Stimulated activated CD8-positive, alpha-beta memory T cell treated with anti-CD3 and anti-CD28 coated beads, Interleukin-7, amount 100 ng/mL, for 1 hour (primary cell): ENCODE measurements around the gene BZW2.

Experiments
- DNase-seq, 2 donors: peaks; one replicate each; pipeline ENCODE4 v3.0.0-alpha.2; 2020; ENCODE audit warnings: low read depth in 2 of 2

The BZW2 gene

DNA sequence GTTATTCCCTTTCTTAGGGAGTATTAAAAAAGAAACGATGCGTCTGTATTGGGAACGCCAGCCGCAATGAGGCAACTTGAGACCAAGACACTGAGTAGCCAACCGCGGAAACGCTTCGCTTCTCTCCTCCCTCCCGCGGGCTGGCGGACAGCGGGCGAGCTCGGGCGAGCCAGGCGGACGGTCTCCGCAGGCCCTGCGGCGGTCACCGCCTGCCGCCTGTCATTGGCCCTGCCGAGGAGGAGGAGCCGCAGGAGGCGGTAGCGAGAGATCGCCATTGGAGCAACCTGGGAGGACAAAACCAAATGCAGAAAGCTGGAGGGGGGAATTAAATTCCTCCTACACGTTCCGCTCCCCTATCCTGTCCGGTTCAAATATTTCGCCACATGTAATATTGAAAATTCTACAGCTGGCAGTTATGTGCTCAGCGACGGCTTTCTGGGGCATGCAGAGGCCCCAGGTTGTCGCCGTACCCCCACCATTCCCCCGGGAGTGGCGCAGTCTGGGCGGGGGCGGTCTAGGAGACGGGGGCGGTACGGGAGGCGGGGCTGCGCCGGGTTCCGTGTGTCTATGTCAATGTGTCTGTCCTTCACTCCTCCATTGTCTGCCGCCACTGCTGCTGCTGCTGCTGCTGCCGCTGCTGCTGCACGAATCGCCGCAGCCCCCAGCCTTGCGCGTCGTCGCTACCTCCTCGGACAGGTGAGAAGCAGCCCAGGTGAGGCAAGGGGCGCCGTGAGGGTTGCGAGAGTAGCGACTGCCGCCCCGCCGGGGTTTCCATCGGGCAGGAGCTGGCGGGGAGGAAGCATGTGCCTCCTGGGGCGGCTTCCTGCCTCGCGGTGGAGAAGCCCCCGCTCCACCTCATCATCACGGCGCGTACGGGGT is at the start of gene BZW2, which contains the start of gene ANKMY2:
Gene BZW2, plus strand, starts transcription at position 589 of the 879 bp plus-strand sequence. CDS start 19,263 bp downstream, outside the sequence.
Gene ANKMY2, minus strand, starts transcription at position 162 of the 879 bp plus-strand sequence. CDS start 181 bp downstream, outside the sequence.
- DNase-seq, result peak; percentile 84 to 85

DNA sequence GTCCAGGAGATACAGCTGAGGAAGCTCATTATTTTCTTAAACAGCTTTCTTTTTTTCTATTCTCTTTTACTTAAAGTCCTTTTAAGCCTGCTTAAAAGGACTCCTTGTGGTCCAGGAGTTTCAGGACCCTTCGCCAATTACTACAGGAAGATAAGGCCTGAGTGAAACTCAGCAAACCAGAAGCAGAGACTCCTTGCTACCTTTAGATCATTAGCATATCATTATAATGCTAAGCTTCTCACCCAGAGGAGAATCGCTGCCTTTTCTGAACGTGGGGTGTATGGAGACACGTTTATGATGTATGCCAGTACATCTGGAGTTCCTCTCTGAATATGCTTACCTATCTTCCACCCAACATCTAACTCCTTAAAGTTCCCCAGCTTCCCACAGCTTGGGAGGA is 48.0 kb upstream of the BZW2 start:
- no peak for DNase-seq

- DNase-seq, result no peak
Measured at GRCh38 chr7:16599860-16600259, 46.1 kb upstream of the BZW2 start.

- no peak for DNase-seq
Measured at GRCh38 chr7:16603633-16604032, 42.3 kb upstream of the BZW2 start.

- DNase-seq, result no peak
Measured at GRCh38 chr7:16604054-16604453, 41.9 kb upstream of the BZW2 start.

GRCh38 chr7:16606704-16607103 is 39.3 kb upstream of the BZW2 start:
- DNase-seq, result no peak

- DNase-seq, result no peak
Measured at GRCh38 chr7:16609842-16610450, 36.0 kb upstream of the BZW2 start.

GRCh38 chr7:16611711-16612110 is 34.3 kb upstream of the BZW2 start:
- no peak for DNase-seq

GRCh38 chr7:16615228-16615627 is 30.8 kb upstream of the BZW2 start:
- no peak for DNase-seq

- DNase-seq, result no peak
Measured at GRCh38 chr7:16616122-16616521, 29.9 kb upstream of the BZW2 start.

DNA sequence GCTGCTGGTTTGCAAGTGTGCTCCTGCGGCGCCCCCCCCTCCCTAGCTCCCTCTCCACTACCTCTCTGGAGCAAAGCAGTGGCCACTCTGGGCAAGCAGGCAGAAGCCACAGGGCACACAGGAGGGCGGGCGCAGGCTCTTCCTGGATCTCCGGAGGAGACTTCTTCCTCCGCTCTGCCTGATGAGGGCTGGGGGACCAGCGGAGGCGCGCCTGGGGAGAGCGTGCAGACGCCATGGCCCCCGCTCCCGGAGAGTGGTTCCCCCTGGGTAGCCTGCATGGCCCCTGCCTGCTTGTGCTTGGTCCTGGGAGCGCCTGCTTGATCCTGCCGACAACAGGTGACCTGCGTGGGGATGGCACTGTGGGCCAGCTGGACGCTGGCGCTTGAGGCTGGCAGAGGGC is 29.4 kb upstream of the BZW2 start:
- DNase-seq, result no peak

- DNase-seq, result no peak
Measured at GRCh38 chr7:16619979-16620408, 26.0 kb upstream of the BZW2 start.

- no peak for DNase-seq
Measured at GRCh38 chr7:16626388-16626787, 19.6 kb upstream of the BZW2 start.

DNA sequence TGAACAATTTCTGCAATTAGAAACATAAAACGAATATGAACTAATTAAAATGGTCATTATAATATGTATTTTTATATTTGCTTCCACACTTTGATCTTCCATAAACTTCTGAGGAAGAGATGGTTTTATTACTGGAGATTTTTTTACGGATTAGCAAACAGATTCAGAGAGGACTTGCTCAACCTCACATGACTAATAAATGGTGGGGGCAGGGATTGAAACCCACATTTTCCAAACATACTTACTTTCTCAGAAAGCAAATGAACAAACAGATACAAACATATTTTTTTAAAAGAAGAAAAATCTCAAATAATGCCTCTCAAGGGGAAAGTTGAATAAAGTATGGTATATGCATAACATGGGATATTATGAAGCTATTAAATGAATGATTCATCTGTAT is 18.7 kb upstream of the BZW2 start:
- no peak for DNase-seq

DNA sequence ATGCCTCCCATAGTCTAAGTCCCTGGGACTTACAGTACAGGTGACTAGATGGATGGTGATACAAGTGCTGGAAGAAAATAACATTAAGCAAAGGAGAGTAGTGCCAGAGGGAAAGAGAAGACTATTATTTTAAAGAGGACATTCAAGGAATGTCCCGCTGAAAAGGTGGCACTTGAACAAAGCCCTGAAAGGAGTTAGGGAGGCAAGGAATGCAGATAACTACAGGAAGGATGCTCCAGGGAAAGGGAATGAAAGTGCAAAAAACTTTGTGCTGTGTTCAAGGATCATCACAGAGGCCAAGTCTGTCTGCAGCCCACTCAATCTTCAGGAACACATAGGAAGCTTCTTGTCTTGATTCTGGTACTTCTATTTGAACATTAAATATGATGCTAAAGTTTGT is 15.3 kb upstream of the BZW2 start:
- DNase-seq, result no peak

- DNase-seq, result no peak
Measured at GRCh38 chr7:16634271-16634738, 11.7 kb upstream of the BZW2 start.

DNA sequence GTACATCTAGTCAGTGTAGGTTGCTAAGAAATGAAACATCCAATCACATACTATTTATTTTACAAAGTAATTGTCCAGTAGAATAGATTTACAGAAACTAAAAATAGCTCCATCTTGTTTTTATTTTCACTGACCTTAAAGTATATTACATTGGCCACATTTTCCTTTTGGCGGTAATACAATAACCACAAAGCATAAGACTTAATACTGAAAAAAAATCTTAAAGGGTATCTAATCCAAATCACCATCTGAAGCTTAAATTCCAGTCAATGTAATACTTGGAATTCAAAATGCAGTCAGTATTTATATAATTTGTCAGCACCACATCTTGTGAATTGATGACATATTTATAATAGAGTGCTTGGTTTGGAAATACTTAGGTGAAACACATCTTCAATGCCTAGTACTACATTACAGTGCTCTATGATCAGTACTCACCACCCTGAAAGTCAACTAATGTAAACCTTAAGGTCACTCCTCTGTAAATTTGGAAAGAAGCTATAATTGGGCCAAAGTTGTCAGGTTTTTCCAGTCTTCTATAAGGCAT is 9.4 kb upstream of the BZW2 start:
- DNase-seq, result no peak

GRCh38 chr7:16637379-16637778 is 8.6 kb upstream of the BZW2 start:
- DNase-seq, result no peak

DNA sequence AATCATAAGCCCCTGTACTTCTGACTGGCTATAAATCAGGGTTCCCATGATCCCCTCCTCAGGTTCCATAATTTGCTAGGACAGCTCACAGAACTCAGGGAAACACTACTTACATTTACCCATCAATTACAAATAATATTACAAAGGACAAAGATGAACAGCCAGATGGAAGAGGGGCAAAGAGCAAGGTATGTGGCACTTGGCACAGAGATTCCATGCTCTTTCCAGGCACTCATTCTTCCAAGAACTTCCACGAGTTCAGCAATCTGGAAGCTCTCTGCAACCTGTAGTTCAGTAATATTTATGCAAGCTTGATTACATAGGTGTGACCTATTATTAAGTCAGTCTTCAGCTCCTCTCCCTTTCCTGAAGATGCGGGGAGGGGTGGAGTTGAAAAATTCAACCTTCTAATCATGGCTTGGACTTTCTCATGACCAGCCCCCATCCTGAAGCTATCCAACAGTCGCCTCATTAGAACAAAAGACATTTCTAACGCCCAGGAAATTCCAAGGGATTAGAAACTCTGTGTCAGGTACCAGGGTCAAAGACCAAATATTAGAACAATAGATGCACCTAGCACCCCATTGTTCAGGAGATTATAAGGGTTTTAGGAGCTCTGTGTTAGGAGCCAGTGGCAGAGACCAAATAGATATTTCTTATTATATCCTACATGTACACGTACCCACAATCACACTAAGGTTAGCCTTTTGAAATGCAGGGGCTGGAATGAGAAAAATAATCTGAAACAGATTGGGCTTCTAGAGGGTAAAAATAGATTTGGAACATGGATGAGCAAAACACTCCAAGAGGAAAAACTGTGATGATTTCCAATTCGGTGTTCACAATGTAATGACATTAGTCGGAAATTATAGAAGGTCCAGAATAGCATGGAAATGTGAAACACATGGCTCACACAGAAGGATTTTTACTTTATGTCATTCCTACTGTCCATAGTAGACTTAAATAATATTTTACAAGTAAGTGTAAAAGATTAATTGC is 7.4 kb upstream of the BZW2 start:
- DNase-seq, result no peak

DNA sequence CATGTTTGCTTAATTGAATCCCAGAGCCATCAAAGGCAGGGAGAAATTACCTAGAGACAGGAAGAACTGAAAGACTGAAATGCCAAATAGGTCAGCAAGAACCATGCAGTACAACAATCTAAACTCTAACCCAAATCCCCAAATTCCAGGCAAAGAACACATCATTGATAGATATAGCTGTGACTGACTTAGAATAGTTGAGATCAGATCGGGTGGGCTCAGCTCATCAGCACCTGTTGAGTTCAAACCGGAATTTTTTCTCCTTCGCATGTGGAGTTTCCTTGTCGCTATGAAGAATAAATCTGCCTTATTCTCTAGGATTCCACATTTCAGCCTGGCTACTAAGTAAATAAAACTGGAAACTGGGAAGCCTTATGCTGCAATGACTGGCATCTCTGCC is 1.8 kb upstream of the BZW2 start:
- no peak for DNase-seq
